Ureter (tissue), 1 donor: Measurements from ENCODE around the gene HDAC4. TPM values are rescaled to one million over a fixed set of nuclear protein-coding genes. Genes with fewer than 3 reads are reported as not detected.

ENCODE experiments used
- DNase-seq: peaks from one replicate; pipeline ENCODE4 v3.0.0-alpha.2; 2020; ENCODE audit warnings: low spot score
- total RNA-seq: library from RNA; stranded (reverse); gene quantifications from one replicate; pipeline ENCODE4 v1.2.4, GENCODE V29; 2023
- donor health status: DM: yes; HTN: yes; CAD: no.

Gene HDAC4
- total RNA-seq, 1 donor from 2014 or later = 86.9 TPM

- DNase-seq = no peak
Measured at GRCh38 chr2:239142806-239143205, 258.0 kb downstream of the HDAC4 start.

DNA sequence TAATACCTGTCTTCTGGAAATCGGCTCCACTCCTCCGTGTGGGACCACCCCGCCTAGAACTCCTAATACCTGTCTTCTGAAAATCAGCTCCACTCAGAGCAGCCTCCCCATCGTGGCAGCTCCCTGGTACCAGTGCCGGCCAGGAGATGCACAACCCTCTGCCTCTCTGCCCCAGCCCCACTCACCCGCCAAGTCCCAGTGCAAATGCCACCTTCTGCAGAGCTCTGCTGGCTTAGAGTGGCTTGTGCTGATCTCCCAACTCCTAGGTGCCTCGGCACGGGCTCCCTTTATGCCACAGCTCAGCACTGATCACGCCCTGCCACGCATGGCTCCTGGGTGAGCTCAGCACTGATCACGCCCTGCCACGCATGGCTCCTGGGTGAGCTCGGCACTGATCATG is 258.5 kb downstream of the HDAC4 start:
- DNase-seq = no peak

DNA sequence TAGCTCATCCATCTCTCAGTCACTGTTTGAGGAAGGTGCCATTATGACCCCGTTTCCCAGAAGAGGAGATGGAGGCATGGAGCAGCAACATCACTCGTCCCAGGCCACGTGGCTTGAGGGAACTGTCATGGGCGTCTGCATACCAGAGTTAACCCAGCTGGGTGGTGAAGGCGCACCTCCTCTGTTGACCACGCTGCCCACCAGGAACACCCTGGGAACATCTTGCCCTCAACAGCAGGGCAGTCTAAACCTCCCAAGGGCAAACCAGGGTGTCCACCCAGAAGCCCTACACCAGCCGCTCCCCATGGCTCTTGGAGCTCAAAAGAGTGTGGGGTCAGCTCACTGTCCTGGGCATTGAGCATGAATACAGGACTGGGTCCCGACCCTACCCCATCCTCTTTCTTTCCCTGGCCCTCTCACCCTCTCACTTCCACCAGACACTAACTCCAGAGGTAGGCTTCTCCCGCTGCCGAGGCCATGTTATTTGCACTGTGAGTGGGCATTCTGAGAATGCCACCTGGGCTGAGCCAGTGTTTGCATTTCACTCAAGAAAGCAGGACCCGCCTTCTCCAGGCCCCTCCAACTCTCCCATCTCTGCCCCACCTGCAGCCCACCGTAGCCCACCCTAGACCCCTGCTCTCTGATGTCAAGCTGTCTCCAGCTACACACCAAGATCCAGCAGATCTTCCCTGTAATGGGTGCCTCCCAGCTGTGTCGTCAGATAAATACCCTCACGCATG is 259.6 kb downstream of the HDAC4 start:
- DNase-seq = no peak

- no peak for DNase-seq
Measured at GRCh38 chr2:239140346-239141020, 260.3 kb downstream of the HDAC4 start.

DNA sequence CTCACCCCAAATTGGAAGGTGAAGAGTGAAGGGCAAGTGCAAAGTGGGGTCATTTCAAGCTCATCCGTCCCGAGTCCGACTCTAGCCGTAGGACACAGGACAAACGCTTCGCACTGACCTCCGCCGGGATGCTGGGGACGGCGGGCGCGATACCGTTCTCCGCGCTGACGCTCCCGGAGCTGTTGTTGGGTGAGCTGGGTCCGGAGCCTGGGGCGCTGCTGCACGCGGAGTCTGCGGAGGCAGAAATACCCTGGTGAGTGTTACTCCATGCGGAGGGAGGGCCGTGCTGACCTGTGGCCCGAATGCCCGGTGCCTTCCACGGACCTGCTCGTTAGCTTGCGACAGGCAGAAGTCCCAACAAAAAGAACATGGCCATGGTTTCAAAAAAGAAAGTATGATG is 261.3 kb downstream of the HDAC4 start:
- DNase-seq = no peak

- no peak for DNase-seq
Measured at GRCh38 chr2:239139101-239139500, 261.7 kb downstream of the HDAC4 start.

- DNase-seq = no peak
Measured at GRCh38 chr2:239138610-239139009, 262.2 kb downstream of the HDAC4 start.

GRCh38 chr2:239137898-239138283 is 262.9 kb downstream of the HDAC4 start:
- no peak for DNase-seq

DNA sequence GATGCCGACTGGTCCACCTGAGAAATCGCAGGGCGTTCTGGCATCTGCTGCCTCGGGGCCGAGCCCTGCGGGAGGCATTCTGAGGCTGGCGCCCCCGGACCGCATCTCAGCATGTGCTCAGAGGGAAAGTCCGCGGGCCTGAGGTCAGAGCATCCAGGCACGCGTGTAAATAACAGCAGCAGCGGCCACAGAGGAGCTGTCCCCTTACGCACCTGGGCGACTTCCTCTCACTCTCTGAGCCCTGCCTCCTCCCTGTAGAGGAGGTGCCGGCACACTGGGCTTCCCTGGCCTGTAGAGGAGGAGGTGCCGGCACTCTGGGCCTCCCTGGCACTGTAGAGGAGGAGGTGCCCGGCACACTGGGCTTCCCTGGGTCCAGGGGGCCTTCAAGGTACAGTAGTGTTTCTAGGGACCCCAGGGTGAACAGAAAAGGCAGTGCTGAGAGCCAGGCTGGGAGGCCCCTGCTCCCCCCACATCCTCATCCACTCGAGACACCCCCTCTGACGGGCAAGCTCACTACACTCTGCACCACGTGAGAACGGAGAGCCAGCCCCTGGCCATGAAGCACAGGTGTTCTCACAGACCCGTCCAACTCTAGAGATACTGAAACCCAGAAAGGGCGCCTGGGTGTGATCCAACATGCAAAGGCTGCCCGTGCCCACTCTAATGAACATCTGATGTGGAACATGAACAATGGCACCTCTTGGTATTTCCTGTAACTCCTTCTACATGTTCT is 263.5 kb downstream of the HDAC4 start:
- no peak for DNase-seq

- DNase-seq = no peak
Measured at GRCh38 chr2:239136762-239137161, 264.1 kb downstream of the HDAC4 start.

DNA sequence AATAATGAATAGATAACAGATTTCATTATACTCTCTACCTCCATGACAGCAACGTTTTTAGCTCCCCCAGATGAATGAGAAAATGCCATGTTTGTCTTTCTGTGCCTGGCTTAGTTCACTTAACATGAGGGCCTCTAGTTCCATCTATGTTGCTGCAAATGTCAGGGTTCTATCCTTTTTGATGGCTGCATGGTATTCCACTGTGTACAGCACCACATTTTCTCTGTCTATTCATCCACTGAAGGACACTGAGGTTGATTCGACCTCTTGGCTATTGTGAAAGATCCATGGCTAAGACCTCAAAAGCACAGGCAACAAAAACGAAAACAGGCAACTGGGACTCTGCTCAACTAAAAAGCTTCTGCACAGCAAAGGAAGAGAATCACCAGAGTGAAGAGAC is 264.6 kb downstream of the HDAC4 start:
- DNase-seq = no peak

DNA sequence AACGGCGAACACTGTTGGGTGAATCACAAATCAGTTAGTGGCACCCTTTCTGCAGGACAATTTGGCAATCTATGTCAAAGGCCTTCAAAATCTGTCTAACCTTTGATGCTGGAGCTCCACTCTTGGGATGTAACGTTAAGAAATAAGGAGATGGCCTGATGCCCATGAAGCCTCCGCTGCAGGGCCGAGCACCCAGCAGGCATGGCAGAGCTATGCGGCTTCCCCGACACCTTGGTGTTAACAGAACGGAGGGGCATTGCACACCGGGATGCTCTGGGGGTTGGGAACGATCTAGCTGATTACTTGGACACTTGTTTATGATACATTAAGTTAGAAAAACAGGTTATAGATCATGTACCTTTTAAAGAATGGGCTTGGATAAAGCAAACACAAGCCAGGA is 265.3 kb downstream of the HDAC4 start:
- no peak for DNase-seq

GRCh38 chr2:239133945-239134570 is 266.8 kb downstream of the HDAC4 start:
- no peak for DNase-seq

DNA sequence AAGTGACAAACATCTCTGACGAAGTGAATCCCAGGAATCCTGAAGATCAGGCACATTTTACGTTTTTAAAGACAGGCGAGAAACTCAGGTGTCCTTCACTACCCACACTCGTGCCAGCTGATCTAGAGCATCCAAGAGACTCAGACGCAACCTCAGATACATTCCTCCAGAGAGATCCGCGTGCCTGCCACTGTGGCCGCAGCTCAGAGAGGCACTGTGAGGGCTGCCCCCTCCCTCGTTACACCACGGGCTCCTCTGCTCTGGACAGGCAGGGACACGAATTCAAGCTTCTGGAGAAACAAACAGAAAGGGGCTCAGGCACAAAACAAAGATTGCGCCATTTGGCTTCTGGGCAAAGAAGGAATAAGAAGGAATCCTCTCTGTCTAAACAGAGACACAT is 268.0 kb downstream of the HDAC4 start:
- DNase-seq = no peak

DNA sequence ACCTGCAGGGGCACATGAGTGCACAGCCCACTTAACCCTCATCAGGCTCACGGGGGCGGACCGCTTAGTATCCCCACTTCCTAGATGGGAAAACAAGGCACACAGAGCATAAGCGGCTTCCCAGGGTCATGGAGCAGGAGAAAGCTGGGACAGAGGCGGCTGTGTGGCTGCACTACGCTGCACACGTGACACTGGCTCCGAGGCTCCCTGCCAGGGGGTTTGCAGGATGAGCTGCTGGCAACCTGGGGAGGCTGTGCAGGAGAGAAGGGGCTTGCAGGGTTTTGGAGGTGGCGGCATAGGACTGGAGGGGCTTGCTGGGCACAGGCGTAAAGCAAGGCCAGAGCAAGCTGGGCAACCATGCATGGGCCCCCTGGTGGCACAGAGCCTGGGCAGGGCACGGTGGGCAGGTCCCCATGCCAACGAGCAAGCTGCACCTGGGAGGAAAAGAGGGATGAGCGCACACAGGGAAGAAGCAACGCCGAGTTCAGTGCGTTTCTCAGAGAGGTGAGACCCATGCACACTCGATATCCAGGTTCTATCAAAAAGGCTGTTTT is 268.6 kb downstream of the HDAC4 start:
- no peak for DNase-seq

GRCh38 chr2:239131521-239131920 is 269.3 kb downstream of the HDAC4 start:
- DNase-seq = no peak

GRCh38 chr2:239130786-239131325 is 270.0 kb downstream of the HDAC4 start:
- no peak for DNase-seq

GRCh38 chr2:239130041-239130440 is 270.8 kb downstream of the HDAC4 start:
- DNase-seq = no peak

DNA sequence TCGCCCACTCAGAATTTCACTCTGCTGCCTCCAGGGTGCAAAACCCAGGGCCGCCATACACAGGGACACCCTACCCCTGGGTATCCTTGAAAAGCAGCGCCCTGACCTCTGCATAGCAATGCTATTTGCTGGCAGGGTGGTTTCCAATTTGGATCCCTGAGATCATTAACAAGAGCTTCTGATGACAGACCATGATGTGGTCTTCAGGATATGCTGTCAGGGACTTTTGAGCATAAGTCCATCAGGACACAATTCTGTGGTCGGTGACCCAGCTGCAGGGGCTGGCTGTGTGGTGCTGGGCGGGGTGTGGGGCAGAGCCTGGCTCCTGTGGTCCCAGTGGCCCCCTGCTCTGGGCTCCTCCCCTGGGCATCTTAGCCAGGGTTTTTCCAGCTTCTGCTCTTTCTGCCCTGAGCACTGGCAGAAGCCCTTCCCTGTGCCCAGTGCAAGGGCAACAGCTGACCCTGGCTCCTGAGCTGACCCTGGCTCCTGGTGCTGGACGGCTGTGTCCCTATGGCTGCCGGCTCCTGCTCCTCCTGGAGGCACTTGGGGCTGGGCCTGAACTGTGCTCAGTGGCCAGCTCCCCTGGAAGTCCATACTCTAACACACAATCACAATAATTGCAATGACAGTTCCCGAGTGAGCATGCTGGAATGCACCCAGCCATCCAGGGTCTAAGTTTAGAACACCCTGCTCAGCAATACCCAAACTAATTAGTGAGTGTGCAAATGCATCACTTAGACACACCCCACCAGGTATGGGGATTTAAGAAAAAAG is 271.5 kb downstream of the HDAC4 start:
- DNase-seq = no peak

GRCh38 chr2:239128706-239129105 is 272.1 kb downstream of the HDAC4 start:
- DNase-seq = no peak

DNA sequence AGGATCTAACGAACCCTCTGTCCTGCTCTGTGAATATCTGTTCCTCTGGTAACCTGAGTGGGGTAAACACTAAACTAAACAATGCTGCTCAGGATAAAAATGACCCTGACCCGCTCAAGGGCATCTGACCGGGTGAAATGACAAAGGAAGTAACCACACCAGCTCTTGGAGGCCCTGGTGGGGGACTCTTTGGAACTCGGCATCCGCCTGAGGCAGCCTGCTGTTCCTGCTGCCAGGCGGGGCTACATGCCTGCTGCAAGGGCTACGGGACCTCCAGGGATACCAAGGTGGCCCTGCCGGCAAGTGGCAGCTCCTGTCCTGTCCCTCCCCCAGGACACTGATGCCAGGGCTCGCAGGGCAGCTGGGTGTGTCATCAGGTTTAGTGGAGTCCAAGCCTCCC is 273.3 kb downstream of the HDAC4 start:
- no peak for DNase-seq
